ENCODE data around the gene WFIKKN1. TPM values are rescaled to one million over a fixed set of nuclear protein-coding genes. Genes with fewer than 3 reads are reported as not detected.
A peak's percentile ranks its signal among the peaks of the same experiment; 100 is the strongest.

WFIKKN1 gene
- total and polyA plus RNA-seq, 5 donors: 0.15 to 0.70 (median 0.23) TPM

DNA sequence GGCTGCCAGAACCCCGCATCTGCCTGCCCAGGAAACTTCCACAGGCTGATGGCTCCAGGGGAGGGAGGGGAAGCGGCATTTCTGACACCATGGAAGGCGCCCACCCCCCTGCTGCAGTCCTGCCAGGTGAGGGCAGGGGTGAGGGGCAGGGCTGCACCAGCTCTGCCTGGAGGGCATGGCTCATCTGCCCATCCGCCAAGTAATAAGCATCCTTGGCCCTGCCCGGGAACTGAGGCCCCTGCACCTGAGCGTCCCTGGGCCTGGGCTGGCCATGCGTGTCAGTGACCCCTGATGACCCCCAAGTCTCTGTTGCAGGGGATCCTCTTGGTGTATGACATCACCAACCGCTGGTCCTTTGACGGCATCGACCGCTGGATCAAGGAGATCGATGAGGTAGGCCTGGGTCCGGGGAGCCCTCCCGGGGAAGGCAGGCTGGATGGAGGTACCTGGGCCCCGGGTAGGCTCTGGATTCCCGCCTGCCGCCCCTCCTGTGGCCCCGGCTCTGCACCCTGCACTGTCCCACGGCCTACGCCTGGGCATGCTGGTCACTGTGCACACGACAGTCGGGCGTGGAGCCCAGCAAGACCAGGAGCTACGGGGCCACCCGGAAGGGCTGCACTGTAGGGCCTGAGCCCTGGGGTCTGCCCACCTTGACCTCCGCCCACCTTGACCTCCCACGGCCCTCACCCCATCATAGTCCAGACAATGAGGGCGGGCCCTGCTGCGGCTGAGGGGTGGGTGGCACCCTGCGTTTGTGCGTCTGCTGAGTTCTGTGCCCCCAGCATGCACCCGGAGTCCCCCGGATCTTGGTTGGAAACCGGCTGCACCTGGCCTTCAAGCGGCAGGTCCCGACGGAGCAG lies 5.4 kb upstream of the WFIKKN1 start:
- peak in 2 of 3 donors; percentile 50 to 55 for DNase-seq
- no peaks in the 10 kb centered on the region for H3K27me3 ChIP-seq (ENCODE audit: control insufficient read depth, insufficient read depth)
- H3K4me3 ChIP-seq (ENCODE audit: low read length): no peak overlapping the region
- no peak overlapping the region for H3K27ac ChIP-seq (ENCODE audit: low read length)
- intact Hi-C loops (cut with DNase I): no loop called here
- no peak for ATAC-seq
- WGBS: 94% methylated on average over 37 of the region's 37 CpGs
- peaks cover 2% of the 10 kb centered on the region for H3K4me1 ChIP-seq (ENCODE audit: control insufficient read depth, insufficient read depth, low read length)
- no peaks in the 10 kb centered on the region for H3K9me3 ChIP-seq (ENCODE audit: control insufficient read depth, low read length)

DNA sequence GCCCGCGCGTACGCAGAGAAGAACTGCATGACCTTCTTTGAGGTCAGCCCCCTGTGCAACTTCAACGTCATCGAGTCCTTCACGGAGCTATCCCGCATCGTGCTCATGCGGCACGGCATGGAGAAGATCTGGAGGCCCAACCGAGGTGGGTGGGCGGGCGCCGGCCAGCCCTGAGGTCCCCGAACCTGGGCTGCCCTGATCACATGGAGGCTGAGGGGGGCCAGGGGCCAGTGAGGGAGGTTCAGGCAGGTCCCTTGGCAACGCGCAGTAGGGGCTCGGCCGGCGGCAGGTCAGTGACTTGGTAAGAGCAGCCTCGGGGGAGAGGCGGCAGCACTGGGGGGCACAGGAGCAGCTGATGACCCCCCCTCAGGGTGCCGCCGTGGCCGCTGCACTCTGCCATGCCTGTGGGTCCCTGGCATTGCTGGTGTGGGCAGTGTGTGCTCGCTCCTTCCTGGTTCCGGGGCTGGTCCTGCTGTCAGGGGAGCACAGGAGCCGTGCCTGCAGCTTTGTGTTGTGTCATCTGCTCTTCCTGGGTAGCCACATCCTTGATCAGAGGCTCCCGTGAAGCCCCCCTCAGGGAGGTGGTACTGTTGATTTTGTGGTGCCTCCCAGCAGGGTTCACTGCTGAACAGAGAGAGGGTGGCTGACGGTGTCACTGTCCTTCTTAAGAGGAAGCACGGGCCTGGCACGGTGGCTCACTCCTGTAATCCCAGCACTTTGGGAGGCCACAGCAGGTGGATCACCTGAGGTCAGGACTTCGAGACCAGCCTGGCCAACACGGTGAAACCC lies 4.6 kb upstream of the WFIKKN1 start:
- intact Hi-C loops (cut with DNase I): no loop called here
- DNase-seq: peak in 1 of 3 donors; percentile 51
- no peak overlapping the region for H3K27ac ChIP-seq (ENCODE audit: low read length)
- no peak for ATAC-seq
- H3K4me3 ChIP-seq (ENCODE audit: low read length): no peak overlapping the region
- WGBS: 93% methylated on average over 35 of the region's 35 CpGs
- peaks cover 2% of the 10 kb centered on the region for H3K4me1 ChIP-seq (ENCODE audit: control insufficient read depth, insufficient read depth, low read length)
- H3K27me3 ChIP-seq (ENCODE audit: control insufficient read depth, insufficient read depth): no peaks in the 10 kb centered on the region
- H3K9me3 ChIP-seq (ENCODE audit: control insufficient read depth, low read length): no peaks in the 10 kb centered on the region

DNA sequence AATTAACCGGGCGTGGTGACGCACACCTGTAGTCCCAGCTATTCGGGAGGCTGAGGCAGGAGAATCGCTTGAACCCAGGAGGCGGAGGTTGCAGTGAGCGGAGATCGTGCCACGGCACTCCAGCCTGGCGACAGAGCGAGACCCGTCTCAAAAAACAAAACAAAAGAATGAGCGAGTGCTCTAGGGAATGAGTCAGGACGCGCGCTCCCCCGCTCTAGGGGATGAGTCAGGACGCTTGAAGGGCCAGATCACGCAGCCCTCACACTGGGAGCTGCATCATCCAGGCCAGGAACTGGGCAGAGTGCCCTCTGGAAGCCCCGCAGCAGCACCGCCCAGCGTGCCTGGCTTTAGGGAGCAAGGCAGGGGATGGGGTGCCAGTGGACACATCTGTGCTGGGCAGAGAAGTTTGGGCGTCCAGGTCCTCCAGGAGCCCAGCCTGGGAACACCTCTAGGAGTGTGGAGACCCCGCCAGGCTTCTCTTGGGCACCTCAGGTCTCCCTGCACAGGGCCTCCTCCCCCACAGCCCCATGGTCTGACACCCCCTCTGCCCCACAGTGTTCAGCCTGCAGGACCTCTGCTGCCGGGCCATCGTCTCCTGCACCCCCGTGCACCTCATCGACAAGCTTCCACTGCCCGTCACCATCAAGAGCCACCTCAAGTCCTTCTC lies 3.9 kb upstream of the WFIKKN1 start:
- peak in 2 of 3 donors; percentile 45 to 51 for DNase-seq
- no peak overlapping the region for H3K27ac ChIP-seq (ENCODE audit: low read length)
- no peaks in the 10 kb centered on the region for H3K27me3 ChIP-seq (ENCODE audit: control insufficient read depth, insufficient read depth)
- H3K9me3 ChIP-seq (ENCODE audit: control insufficient read depth, low read length): no peaks in the 10 kb centered on the region
- intact Hi-C loops (cut with DNase I): no loop called here
- ATAC-seq: no peak
- peaks cover 2% of the 10 kb centered on the region for H3K4me1 ChIP-seq (ENCODE audit: control insufficient read depth, insufficient read depth, low read length)
- H3K4me3 ChIP-seq (ENCODE audit: low read length): no peak overlapping the region
- 90% methylated on average over 29 of the region's 29 CpGs for WGBS

DNA sequence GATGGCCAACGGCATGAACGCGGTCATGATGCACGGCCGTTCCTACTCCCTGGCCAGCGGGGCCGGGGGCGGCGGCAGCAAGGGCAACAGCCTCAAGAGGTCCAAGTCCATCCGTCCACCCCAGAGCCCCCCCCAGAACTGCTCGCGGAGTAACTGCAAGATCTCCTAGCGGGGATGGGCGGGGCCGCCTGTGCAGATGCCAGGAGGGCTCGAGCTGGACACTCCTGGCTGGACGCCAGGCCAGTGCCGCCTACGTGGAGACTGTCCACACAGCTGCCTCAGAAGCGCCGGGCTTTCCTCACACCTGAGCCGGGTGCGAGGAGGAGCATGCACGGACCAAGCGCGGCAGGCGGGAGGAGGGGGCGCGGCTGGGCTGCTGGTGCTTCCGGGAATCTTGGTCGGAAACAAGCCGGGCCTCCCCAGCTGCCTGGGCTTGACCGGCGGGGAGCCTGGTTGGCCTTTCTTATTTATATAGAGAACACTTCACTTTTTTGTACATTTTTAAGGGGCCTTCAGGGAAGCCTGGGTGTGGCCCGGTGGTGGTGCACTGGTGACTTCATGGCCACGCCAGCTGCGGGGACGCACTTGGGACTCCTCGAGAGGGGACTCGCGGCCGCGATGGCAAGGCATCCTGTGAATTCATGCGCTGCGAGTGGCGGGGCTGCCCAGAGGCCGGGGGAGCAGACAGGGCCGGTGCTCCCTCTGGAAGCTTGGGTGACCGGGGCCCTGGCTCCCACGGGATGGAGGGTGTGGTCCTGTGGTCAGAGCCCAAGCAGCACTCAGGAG lies 3.1 kb upstream of the WFIKKN1 start:
- DNase-seq: peak in 2 of 3 donors; percentile 79 to 80
- Histone ChIP-seq H3K4me3 (ENCODE audit: low read length) (no peak overlapping the region), H3K4me1 (ENCODE audit: control insufficient read depth, insufficient read depth, low read length) (no peaks in the 10 kb centered on the region), H3K27ac (ENCODE audit: low read length) (no peak overlapping the region), H3K9me3 (ENCODE audit: control insufficient read depth, low read length) (no peaks in the 10 kb centered on the region), H3K27me3 (ENCODE audit: control insufficient read depth, insufficient read depth) (no peaks in the 10 kb centered on the region)
- 80% methylated on average over 50 of the region's 50 CpGs for WGBS
- intact Hi-C loops (cut with DNase I): no loop called here
- no peak for ATAC-seq

DNA sequence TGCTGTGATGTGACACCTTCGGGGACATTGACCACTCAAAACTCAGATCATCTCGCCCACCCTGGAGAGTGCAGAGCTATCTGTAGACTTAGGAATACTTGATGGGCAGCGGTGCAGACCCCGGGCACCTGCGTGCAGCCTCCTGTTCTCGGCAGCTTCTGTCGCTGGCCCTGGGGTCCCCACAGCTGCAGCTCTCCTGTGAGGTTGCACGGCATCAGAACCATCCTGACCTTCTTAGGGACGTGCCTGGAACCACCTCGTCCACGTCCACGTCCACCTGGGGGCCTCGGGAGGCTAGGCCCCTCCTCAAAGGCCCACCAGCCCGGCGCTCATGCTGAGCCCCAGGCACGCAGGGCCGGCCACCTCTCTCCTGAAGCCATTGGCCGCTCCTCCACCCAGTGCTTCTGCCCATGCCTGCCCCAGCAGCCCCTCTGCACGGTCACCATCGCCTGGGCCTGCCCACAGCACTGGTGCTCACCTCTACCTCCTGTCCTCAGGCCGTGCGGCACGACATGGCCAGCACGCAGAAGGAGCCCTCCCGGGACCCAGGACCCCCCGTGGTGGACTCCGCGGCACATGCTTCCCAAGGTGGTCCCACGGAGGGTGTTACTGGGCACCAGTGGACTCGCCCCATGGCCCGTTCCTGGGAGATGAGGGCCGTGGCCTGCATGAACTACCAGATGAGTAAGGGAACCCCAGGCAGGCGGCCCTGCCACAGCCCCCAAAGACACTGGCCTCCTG lies 2.3 kb upstream of the WFIKKN1 start:
- no peaks in the 10 kb centered on the region for H3K9me3 ChIP-seq (ENCODE audit: control insufficient read depth, low read length)
- no peaks in the 10 kb centered on the region for H3K4me1 ChIP-seq (ENCODE audit: control insufficient read depth, insufficient read depth, low read length)
- H3K4me3 ChIP-seq (ENCODE audit: low read length): no peak overlapping the region
- WGBS: 93% methylated on average over 33 of the region's 33 CpGs
- ATAC-seq (no peak), DNase-seq (peak in 2 of 3 donors; percentile 47 to 63)
- H3K27me3 ChIP-seq (ENCODE audit: control insufficient read depth, insufficient read depth): no peaks in the 10 kb centered on the region
- H3K27ac ChIP-seq (ENCODE audit: low read length): no peak overlapping the region
- intact Hi-C loops (cut with DNase I): no loop called here

DNA sequence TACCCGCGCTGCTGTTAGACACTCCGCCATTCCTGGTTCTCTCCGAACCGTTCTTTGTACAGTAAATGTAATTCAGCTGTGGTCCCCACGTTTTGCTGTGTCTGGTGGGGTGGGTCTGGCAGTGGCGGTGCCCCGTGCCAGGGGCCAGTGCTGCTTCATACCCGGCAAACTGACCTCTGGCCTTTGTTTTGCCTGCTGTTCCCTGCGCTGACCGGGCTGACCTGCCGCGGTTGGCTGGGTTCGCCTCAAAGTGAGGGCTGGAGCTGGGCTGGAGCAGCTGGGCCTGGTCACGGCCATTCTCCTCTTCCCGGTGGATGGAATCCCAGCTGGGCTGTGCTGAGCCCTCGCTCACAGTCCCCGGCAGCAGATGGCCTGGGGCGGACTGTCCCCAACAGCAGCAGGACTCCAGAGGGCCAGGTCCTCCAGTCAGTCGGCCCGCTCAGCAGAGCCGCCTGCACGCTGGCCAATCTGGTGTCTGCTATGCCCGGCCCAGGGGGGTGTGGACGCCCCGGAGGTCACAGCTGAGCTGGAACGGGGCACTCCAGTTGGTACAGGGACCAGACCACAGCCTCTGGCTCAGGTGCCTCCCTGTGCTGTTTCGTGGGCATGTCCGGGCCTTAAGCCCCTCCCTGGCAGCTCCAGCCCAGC lies 1.5 kb upstream of the WFIKKN1 start:
- ATAC-seq: peak; percentile 7 to 50
- DNase-seq: peak in 2 of 3 donors; percentile 67 to 74
- H3K27ac ChIP-seq (ENCODE audit: low read length): no peak overlapping the region
- no peaks in the 10 kb centered on the region for H3K27me3 ChIP-seq (ENCODE audit: control insufficient read depth, insufficient read depth)
- 58% methylated on average over 29 of the region's 29 CpGs for WGBS
- intact Hi-C loops (cut with DNase I): no loop called here
- no peaks in the 10 kb centered on the region for H3K4me1 ChIP-seq (ENCODE audit: control insufficient read depth, insufficient read depth, low read length)
- no peak overlapping the region for H3K4me3 ChIP-seq (ENCODE audit: low read length)
- no peaks in the 10 kb centered on the region for H3K9me3 ChIP-seq (ENCODE audit: control insufficient read depth, low read length)

DNA sequence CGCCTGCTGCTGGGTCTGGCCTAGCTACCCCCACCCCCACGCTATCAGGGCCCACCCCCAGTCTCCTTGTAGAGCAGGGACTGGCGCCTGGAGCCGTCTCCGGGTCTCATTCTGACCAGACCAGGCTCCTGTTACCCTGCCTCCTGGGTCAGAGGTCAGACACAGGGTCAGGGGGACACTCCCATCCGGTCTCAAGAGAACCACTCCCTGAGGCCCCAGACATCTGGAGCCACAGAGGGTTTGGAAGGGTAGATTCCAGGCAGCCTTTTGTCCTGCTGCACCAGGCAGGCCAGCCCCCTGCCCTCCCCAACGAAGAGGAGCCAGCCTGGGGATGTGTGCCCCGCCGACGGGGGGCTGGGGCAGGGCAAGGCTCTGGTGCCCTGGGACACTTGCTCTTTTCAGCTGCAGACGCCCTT lies 944 bp upstream of the WFIKKN1 start:
- Histone ChIP-seq H3K9me3 (ENCODE audit: control insufficient read depth, low read length) (no peaks in the 10 kb centered on the region), H3K4me1 (ENCODE audit: control insufficient read depth, insufficient read depth, low read length) (no peaks in the 10 kb centered on the region), H3K27me3 (ENCODE audit: control insufficient read depth, insufficient read depth) (no peaks in the 10 kb centered on the region), H3K27ac (ENCODE audit: low read length) (no peak overlapping the region), H3K4me3 (ENCODE audit: low read length) (no peak overlapping the region)
- peak; percentile 16 to 72 for ATAC-seq
- intact Hi-C loops (cut with DNase I): no loop called here
- WGBS: 33% methylated on average over 11 of the region's 11 CpGs
- DNase-seq: peak; percentile 70 to 75 (median 73)

DNA sequence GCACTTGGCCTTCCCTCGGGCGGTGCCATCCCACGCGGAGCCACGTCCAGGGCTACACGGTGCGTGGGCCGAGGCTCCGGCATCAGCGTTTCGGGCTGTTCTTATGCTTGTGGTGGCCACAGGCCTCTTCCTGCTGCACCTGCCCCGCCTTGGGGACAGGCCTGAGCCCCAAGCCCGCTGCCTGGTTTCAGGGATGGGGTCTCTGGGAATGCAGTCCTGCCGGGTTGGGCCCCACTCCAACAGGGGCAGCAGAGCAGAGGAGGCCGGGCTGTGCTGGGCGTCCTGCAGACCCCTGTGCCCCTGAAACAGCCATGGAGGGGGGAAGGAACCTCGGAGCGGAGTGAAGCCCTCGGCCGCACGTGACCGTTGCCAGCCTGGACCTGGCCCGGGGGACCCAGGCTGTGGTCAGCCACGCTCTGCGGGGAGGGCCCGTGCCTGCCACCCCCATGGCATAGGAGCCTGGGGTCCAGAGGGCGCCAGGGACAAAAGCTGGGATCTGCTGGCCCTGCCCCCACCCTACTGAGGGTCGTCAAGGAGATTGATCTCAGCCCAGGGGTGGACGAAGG lies 453 bp upstream of the WFIKKN1 start:
- peak in 1 of 3 donors; percentile 69 for DNase-seq
- H3K9me3 ChIP-seq (ENCODE audit: control insufficient read depth, low read length): no peaks in the 10 kb centered on the region
- H3K27me3 ChIP-seq (ENCODE audit: control insufficient read depth, insufficient read depth): no peaks in the 10 kb centered on the region
- 26% methylated on average over 29 of the region's 29 CpGs for WGBS
- no peak overlapping the region for H3K4me3 ChIP-seq (ENCODE audit: low read length)
- no peak overlapping the region for H3K27ac ChIP-seq (ENCODE audit: low read length)
- intact Hi-C loops (cut with DNase I): no loop called here
- peaks cover 2% of the 10 kb centered on the region for H3K4me1 ChIP-seq (ENCODE audit: control insufficient read depth, insufficient read depth, low read length)
- ATAC-seq: peak in 1 of 2 donors; percentile 12

DNA sequence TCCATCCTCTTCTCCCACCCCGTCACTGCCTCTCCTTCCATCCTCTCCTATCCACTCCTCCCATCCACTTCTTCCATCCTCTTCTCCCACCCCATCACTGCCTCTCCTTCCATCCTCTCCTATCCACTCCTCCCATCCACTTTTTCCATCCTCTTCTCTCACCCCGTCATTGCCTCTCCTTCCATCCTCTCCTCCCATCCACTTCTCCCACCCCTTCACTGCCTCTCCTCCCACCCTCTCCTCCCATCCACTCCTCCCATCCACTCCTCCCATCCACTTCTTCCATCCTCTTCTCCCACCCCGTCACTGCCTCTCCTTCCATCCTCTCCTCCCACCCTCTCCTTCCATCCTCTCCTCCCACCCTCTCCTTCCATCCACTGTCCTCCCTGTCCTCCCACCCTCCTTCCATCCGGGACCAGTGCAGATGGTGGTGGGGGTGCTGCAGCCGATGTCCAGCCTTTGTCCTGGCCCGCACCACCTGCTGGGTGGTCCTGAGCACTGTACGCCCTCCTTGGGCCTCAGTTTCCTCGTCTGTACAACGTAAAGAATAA lies 1.1 kb downstream of the WFIKKN1 start:
- Histone ChIP-seq H3K4me1 (ENCODE audit: control insufficient read depth, insufficient read depth, low read length) (peaks cover 2% of the 10 kb centered on the region), H3K9me3 (ENCODE audit: control insufficient read depth, low read length) (no peaks in the 10 kb centered on the region), H3K27me3 (ENCODE audit: control insufficient read depth, insufficient read depth) (no peaks in the 10 kb centered on the region), H3K27ac (ENCODE audit: low read length) (no peak overlapping the region), H3K4me3 (ENCODE audit: low read length) (no peak overlapping the region)
- DNase-seq (no peak), ATAC-seq (no peak)
- WGBS: 50% methylated on average over 9 of the region's 9 CpGs
- intact Hi-C loops (cut with DNase I): no loop called here
